GM21576 (cell line): ENCODE results near the gene RSF1.

Source experiments
- ATAC-seq: cut with Tn5 transposase; IDR thresholded peaks from one replicate; pipeline ENCODE4 v1.9.1; 2021; ENCODE audit warnings: mild to moderate bottlenecking, moderate library complexity; ENCODE audit not compliant: unreplicated experiment

The RSF1 gene

DNA sequence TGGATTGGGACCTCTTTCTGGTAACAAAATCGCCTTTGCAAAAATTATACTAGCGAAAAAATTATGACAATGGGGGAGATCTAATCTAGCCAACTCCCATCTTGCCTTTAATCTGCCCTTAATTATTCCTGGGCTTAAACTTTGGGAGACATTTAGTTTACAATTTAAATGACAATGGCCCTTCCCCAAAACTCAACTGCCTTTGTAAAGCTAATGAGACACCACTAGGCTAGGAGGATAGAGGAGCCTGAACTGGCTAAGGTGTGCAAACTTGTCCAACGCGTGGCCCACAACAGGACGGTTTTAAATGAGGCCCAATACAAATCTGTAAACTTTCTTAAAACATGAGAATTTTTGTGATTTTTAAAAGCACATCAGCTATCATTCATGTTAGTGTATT lies 67.3 kb downstream of the RSF1 start:
- ATAC-seq = no peak

DNA sequence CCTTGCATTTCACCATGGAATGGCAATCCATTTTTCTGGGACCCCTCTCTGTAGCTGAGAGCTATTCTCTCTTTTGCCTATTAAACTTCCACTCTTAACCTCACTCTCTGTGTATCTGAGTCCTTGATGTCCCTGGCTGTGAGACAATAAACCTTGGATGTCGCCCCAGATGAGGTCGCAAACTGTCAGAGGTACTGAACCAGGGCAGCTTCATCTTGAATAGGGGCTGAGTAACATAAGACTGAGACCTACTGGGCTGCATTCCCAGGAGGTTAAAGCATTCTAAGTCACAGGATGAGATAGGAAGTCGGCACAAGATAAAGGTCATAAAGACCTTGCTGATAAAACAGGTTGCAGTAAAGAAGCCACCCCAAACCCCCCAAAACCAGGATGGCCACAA lies 68.0 kb downstream of the RSF1 start:
- ATAC-seq = no peak

GRCh38 chr11:77750394-77751156 lies 69.9 kb downstream of the RSF1 start:
- ATAC-seq = no peak

GRCh38 chr11:77749232-77749631 lies 71.3 kb downstream of the RSF1 start:
- no peak for ATAC-seq

DNA sequence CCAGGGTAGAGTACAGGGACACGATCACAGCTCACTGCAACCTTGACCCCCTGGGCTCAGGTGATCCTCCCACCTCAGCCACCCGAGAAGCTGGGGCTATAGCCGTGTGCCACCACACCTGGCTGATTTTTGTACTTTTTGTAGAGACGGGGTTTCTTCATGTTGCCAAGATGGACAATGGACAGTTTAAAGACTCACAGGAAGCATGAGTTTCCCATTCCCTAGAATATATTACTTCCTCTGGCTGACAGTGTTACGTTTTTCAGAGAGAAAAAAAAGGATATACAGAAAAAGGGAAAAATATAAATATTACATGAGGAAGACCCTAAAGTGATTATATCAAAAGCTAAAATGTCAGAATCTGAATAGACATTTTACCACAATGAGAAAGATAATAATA lies 72.3 kb downstream of the RSF1 start:
- ATAC-seq = no peak

- no peak for ATAC-seq
These were observed 73.0 kb downstream of the RSF1 start for GRCh38 chr11:77747381-77747969.

GRCh38 chr11:77736473-77736872 lies 84.0 kb downstream of the RSF1 start:
- ATAC-seq = no peak

- no peak for ATAC-seq
These were observed 85.6 kb downstream of the RSF1 start for GRCh38 chr11:77734890-77735289.

DNA sequence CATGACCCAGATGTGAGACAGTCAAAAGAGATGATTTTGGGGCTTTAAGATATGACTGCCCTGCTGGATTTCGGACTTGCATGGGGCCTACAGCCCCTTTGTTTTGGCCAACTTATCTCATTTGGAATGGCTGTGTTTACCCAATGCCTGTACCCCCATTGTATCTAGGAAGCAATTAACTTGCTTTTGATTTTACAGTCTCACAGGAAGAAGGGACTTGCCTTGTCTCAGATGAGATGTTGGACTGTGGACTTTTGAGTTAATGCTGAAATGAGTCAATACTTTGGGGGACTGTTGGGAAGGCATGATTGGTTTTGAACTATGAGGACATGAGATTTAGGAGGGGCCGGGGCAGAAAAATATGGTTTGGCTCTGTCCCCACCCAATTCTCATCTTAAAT lies 88.4 kb downstream of the RSF1 start:
- ATAC-seq = no peak

DNA sequence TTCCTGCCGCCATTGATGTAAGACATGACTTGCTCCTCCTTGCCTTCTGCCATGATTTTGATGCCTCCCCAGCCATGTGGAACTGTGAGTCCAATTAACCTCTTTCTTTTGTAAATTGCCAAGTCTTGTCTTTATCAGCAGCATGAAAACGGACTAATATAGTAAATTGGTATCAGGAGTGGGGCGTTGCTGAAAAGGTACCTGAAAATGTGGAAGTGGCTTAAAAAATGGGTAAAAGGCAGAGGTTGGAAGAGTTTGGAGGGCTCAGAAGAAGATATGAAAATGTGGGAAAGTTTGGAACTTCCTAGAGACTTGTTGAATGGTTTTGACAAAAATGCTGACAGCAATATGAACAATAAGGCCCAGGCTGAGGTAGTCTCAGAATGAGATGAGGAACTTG lies 89.7 kb downstream of the RSF1 start:
- ATAC-seq = no peak

- no peak for ATAC-seq
These were observed 91.5 kb downstream of the RSF1 start for GRCh38 chr11:77729063-77729462.

GRCh38 chr11:77728203-77728786 lies 92.2 kb downstream of the RSF1 start:
- no peak for ATAC-seq

GRCh38 chr11:77726524-77726923 lies 94.0 kb downstream of the RSF1 start:
- ATAC-seq = no peak

DNA sequence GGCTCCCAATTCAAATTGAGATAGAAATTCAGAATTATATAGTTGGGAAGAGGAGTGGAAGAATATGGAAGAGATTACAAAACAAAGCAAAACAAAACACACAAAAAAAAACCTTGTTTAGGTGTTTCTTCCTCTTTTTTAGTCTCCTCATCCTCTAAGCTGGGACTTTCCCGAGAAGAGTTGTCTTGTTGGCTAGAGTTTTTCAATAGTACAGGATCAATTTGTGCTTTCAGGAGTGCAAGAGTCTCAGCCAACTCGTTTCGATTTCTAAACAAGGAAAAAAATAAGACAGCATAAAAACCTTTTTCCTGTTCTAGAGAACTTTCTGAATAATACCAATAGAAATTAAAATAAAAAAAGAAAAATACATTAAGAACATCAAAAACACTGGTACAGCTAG lies 95.1 kb downstream of the RSF1 start:
- peak; percentile 57 for ATAC-seq

GRCh38 chr11:77724636-77725035 lies 95.9 kb downstream of the RSF1 start:
- ATAC-seq = no peak

- ATAC-seq = no peak
These were observed 97.5 kb downstream of the RSF1 start for GRCh38 chr11:77723024-77723423.

DNA sequence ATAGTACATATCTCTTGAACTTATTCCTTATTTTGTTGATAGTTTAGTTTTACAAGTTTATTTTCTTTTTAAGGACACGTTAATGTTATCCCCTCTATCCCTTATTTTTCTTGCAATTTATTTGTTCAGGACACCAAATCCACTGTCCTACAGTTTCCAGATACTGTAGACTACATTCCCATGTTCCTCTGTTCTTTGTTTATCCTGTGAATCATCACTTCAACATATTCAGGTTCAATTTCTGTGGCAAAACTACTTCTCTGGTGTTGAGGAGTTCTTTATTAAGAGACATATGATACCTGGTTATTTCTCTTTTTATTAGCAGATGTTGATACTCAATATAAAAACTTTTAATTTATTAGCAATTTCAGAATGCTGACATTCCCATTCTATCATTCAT lies 110.2 kb downstream of the RSF1 start:
- ATAC-seq = no peak

- ATAC-seq = no peak
These were observed 114.5 kb downstream of the RSF1 start for GRCh38 chr11:77705876-77706579.

- ATAC-seq = no peak
These were observed 115.2 kb downstream of the RSF1 start for GRCh38 chr11:77705195-77705875.

DNA sequence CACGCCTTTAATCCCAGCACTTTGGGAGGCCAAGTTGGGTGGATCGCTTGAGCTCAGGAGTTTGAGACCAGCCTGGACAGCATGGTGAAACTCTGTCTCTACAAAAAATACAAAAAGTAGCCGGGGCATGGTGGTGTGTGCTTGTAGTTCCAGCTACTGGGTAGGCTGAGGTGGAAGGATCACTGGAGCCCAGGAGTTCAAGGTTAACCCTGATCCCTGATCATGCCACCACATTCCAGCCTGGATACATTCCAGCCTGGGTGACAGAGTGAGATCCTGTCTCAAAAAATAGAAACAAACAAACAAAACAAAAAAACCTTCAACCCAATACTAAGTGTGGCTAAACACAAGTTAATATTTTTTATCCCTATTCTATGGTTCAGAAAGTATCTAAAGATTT lies 116.5 kb downstream of the RSF1 start:
- ATAC-seq = no peak

DNA sequence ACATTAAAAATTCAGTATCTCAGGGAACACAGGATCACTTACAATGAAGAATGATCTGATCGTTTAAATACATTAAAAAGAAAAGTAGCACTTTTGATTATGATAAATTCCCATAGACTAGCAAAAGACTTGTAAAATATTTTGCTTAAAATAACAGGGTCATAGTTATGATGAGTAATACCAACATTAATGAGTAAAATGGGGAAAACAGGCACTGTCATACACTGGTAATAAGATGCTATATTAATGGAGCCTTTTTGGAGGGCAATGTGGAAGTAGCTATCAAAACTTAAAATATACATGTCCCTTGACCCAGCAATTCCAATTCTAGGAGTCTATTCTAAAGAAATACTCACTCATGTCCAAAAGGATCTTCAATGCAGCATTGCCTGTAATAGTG lies 121.1 kb downstream of the RSF1 start:
- no peak for ATAC-seq
